Tibial nerve (tissue), 4 donors: Measurements from ENCODE around the gene GPALPP1. TPM values are rescaled to one million over a fixed set of nuclear protein-coding genes. Genes with fewer than 3 reads are reported as not detected.
"Not testable (repeated sequence)": the region's sequence is repeated elsewhere in the genome, so short reads cannot be mapped to it uniquely, and the experiment has no call there.

Source experiments
- DNase-seq, 2 donors: peaks; one replicate each; pipeline ENCODE4 v3.0.0-alpha.2; 2019; ENCODE audit warnings: low spot score in 2 of 2
- H3K27ac ChIP-seq, 4 donors: fragments of 200-600 bp; sonication (generic) in 3 of 4; one replicate each; pipeline ENCODE4 v1.5.1; 2017 to 2019; ENCODE audit warnings: mild to moderate bottlenecking in 1 of 4
- H3K27me3 ChIP-seq, 2 donors: fragments of 200-600 bp; sonication (generic) in 1 of 2; one replicate each; pipeline versions ENCODE4 v1.5.1 to v1.6.0; 2017 to 2019
- H3K36me3 ChIP-seq, 3 donors: fragments of 200-600 bp; sonication (generic); one replicate each; pipeline ENCODE4 v1.5.1; 2018 to 2019
- H3K4me1 ChIP-seq, 4 donors: fragments of 200-600 bp; sonication (generic) in 3 of 4; one replicate each; pipeline ENCODE4 v1.5.1; 2017 to 2019
- H3K4me3 ChIP-seq, 4 donors: fragments of 200-600 bp; sonication (generic) in 3 of 4; one replicate each; pipeline ENCODE4 v1.5.1; 2017 to 2019; ENCODE audit warnings: mild to moderate bottlenecking in 1 of 4, moderate library complexity in 1 of 4
- H3K9me3 ChIP-seq, 4 donors: fragments of 200-600 bp; sonication (generic) in 3 of 4; one replicate each; pipeline ENCODE4 v1.5.1; 2017 to 2019
- EP300 ChIP-seq, 2 donors: sonication (generic); formaldehyde crosslinking; IDR thresholded peaks; one replicate each; pipeline ENCODE4 v1.6.1; 2017; ENCODE audit warnings: antibody characterized with exemption in 2 of 2, mild to moderate bottlenecking in 1 of 2
- POLR2A ChIP-seq, 2 donors: fragments of 450-650 bp; IDR thresholded peaks; one replicate each; pipeline ENCODE4 v1.6.1; 2017; ENCODE audit warnings: antibody characterized with exemption in 2 of 2, mild to moderate bottlenecking in 2 of 2, moderate library complexity in 2 of 2
- WGBS, 2 donors: methylation state at CpG; one replicate each; pipeline ENCODE4 v1.1.5; 2018; 5-methylcytosine and 5-hydroxymethylcytosine counted together
- total RNA-seq, 4 donors: library from RNA; depleted of rRNA; stranded (reverse); fragments of >200 nt; gene quantifications; one replicate each; pipeline ENCODE4 v1.1.0, GENCODE V29; 2016
- TF ChIP-seq, protein P1 (sequence below), 5 experiments: fragments of 200-600 bp in 3 of 5; fragments of 450-650 bp in 2 of 5; sonication (generic) in 3 of 5; IDR thresholded peaks; one replicate each; pipeline ENCODE4 v1.5.1; 2016 to 2019; ENCODE audit warnings: antibody characterized with exemption in 5 of 5, mild to moderate bottlenecking in 3 of 5, moderate library complexity in 2 of 5

GPALPP1 gene
- 10 to 100 TPM; 22.7 to 50.1 (median 30.4) TPM for total RNA-seq

DNA sequence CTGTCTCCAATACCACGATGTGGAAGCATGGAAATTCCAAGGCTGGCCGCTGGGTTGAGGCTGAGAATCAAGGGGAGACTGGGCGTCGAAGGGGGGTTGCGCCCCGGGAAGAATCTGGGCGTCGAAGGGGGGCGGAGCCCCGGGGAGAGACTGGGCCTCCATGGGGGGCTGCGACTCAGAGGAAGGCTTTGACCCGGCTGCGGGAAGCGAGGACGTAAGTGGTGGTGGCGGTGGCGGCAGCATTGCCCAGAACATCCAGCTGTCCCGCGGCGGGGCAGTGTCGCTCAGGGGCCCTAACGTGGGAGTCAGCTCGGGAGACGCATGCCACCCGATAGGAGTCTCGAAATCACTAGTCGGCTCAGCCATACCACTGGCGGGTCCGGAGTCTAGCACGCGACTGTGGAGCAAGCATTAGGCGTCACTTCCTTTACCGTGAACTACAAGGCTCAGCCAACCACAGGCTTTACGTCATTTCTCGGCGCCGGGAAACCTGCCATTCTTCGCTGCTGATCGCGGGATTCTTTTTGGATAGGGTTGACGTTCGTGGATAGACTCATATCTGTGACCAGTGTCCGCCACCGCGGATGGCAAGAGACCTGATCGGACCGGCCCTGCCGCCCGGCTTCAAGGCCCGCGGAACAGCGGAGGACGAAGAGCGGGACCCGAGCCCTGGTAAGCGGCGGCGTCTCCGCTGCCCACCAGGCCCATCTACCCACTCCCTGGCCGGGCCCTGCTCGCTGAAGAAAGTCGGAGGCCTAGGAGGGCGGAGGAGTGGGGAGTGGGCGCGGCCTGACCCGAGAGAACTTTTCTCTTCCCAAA, at the start of gene GPALPP1, which contains the start of gene NUFIP1:
TSS of gene GPALPP1 (plus strand) at position 468 of the 819 bp plus-strand sequence. CDS start at position 585, 117 bp downstream.
TSS of gene NUFIP1 (minus strand) at position 401 of the 819 bp plus-strand sequence. CDS start at position 366, 35 bp downstream.
- H3K4me3 ChIP-seq: peak within 1 kb of the TSS; percentile 77 to 93 (median 84)
- 0 to 1% methylated on average over 37 to 66 of the region's 66 CpGs for WGBS, 2 donors
- H3K27ac ChIP-seq: peak within 1 kb of the TSS; percentile 72 to 88 (median 87)
- H3K9me3 ChIP-seq: no peaks in the 10 kb centered on the region
- peak; percentile 81 to 95 for DNase-seq
- TF ChIP-seq, protein P1, sequence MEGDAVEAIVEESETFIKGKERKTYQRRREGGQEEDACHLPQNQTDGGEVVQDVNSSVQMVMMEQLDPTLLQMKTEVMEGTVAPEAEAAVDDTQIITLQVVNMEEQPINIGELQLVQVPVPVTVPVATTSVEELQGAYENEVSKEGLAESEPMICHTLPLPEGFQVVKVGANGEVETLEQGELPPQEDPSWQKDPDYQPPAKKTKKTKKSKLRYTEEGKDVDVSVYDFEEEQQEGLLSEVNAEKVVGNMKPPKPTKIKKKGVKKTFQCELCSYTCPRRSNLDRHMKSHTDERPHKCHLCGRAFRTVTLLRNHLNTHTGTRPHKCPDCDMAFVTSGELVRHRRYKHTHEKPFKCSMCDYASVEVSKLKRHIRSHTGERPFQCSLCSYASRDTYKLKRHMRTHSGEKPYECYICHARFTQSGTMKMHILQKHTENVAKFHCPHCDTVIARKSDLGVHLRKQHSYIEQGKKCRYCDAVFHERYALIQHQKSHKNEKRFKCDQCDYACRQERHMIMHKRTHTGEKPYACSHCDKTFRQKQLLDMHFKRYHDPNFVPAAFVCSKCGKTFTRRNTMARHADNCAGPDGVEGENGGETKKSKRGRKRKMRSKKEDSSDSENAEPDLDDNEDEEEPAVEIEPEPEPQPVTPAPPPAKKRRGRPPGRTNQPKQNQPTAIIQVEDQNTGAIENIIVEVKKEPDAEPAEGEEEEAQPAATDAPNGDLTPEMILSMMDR (IDR thresholded peaks at IDR 0.05): peak in 1 of 5 experiments; percentile 51
- TF ChIP-seq POLR2A (IDR thresholded peaks at IDR 0.05) (peak in 1 of 2 donors; percentile 49), EP300 (IDR thresholded peaks at IDR 0.05) (peak; percentile 86 to 94)
- peaks cover 0 to 55% (median 20%) of the 10 kb centered on the region in 4 donors for H3K4me1 ChIP-seq
- peaks cover 0 to 21% (median 4%) of the 10 kb centered on the region in 3 donors for H3K36me3 ChIP-seq
- no peaks in the 10 kb centered on the region for H3K27me3 ChIP-seq

- H3K4me1 ChIP-seq, H3K4me3 ChIP-seq, DNase-seq, H3K36me3 ChIP-seq, H3K27me3 ChIP-seq, H3K9me3 ChIP-seq, H3K27ac ChIP-seq: not testable (repeated sequence)
- 51 to 65% methylated on average over 4 of the region's 4 CpGs for WGBS, 2 donors
These were observed 45.9 kb upstream of the GPALPP1 start for GRCh38 chr13:44943411-44943810.

DNA sequence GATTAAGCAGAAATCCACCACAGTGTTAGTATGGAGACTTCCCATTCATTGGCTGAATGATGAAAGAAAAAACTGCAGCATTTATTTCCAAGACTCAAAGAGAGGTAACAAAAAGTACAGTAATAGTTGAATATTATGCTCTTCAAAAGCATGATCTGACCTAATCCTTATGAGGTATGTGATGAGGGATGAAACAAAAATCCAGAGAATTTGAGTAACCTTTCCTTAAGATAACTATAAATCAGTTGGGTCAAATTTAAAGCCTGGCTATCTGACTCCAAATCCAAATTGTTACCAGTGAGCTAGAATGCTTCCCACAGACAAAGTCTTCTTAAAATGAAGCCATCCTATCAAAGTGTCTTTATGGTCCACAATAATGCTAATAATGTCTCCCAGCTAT, 38.2 kb upstream of the GPALPP1 start:
- DNase-seq: no peak
- TF ChIP-seq POLR2A (IDR thresholded peaks at IDR 0.05) (no peak), EP300 (IDR thresholded peaks at IDR 0.05) (no peak)
- TF ChIP-seq, protein P1 (IDR thresholded peaks at IDR 0.05): no peak
- H3K36me3 ChIP-seq: peaks cover 0 to 5% (median 0%) of the 10 kb centered on the region in 3 donors
- no peak overlapping the region for H3K27ac ChIP-seq
- no peaks in the 10 kb centered on the region for H3K27me3 ChIP-seq
- H3K4me3 ChIP-seq: no peak overlapping the region
- no peaks in the 10 kb centered on the region for H3K4me1 ChIP-seq
- H3K9me3 ChIP-seq: no peaks in the 10 kb centered on the region

DNA sequence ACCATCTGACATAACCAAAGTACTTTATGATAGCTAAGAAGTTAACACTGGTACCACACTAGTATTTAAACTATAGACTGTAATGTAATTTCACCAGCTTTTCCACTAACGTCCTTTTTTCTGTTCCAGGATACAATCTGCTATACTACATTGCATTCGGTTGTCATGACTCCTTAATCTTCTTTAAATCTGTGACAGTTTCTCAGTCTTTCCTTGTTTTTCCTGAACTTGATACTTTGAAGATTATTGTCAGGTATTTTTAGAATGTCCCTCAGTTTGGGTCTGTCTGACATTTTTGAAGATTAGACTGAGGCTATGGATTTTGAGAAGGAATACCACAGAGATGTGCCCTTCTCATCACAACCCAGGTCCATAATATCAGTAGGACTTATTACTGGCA, 36.7 kb upstream of the GPALPP1 start:
- H3K9me3 ChIP-seq: no peaks in the 10 kb centered on the region
- H3K4me3 ChIP-seq: no peak overlapping the region
- H3K27me3 ChIP-seq: no peaks in the 10 kb centered on the region
- DNase-seq: no peak
- no peaks in the 10 kb centered on the region for H3K4me1 ChIP-seq
- no peak overlapping the region for H3K27ac ChIP-seq
- 89% methylated on average over 2 of the region's 2 CpGs for WGBS, 2 donors
- TF ChIP-seq EP300 (IDR thresholded peaks at IDR 0.05): no peak
- TF ChIP-seq, protein P1 (IDR thresholded peaks at IDR 0.05): no peak
- H3K36me3 ChIP-seq: peaks cover 0 to 12% (median 0%) of the 10 kb centered on the region in 3 donors

- Histone ChIP-seq H3K4me3 (no peak overlapping the region), H3K9me3 (no peaks in the 10 kb centered on the region), H3K27ac (no peak overlapping the region), H3K4me1 (no peaks in the 10 kb centered on the region), H3K27me3 (no peaks in the 10 kb centered on the region), H3K36me3 (peaks cover 0 to 22% (median 0%) of the 10 kb centered on the region in 3 donors)
- 95 to 97% methylated on average over 7 of the region's 7 CpGs for WGBS, 2 donors
- no peak for DNase-seq
- TF ChIP-seq, protein P1 (IDR thresholded peaks at IDR 0.05): no peak
- no peak for TF ChIP-seq POLR2A (IDR thresholded peaks at IDR 0.05)
- no peak for TF ChIP-seq EP300 (IDR thresholded peaks at IDR 0.05)
These were observed 35.1 kb upstream of the GPALPP1 start for GRCh38 chr13:44954224-44954623.
